WTC11 (cell line): ENCODE measurements around the gene MRPL47. TPM values are rescaled to one million over a fixed set of nuclear protein-coding genes. Genes with fewer than 3 reads are reported as not detected.
A peak's percentile ranks its signal among the peaks of the same experiment; 100 is the strongest.

Source experiments
- ATAC-seq: fragments of 200-7000 bp; cut with Tn5 transposase; 2 replicates; pipeline ENCODE4 v1.10.0; 2021; ENCODE audit warnings: mild to moderate bottlenecking, moderate library complexity
- CTCF ChIA-PET: fragments of 300-600 bp; sonication (Branson Sonifier 250); formaldehyde crosslinking; loops from one replicate; lab custom pipeline; 2021; ENCODE audit warnings: antibody characterized with exemption; lab: Charles Lee
- POLR2A ChIA-PET: fragments of 350-600 bp; sonication (Branson Sonifier 250); formaldehyde crosslinking; loops from one replicate; lab custom pipeline; 2021; ENCODE audit warnings: antibody characterized with exemption; lab: Charles Lee
- DNase-seq: peaks from one replicate; pipeline ENCODE4 v3.0.0; 2021; ENCODE audit warnings: low spot score
- H3K27ac Mint-ChIP-seq: 2 replicates; pipeline ENCODE4 v1.8.0; 2021; ENCODE audit warnings: mixed read lengths
- H3K27me3 Mint-ChIP-seq: 2 replicates; pipeline ENCODE4 v1.8.0; 2021; ENCODE audit warnings: low read depth, mild to moderate bottlenecking, moderate library complexity, mixed read lengths
- H3K36me3 Mint-ChIP-seq: 2 replicates; pipeline ENCODE4 v1.8.0; 2021; ENCODE audit warnings: mixed read lengths
- H3K4me1 Mint-ChIP-seq: 2 replicates; pipeline ENCODE4 v1.8.0; 2022; ENCODE audit warnings: mixed read lengths
- H3K4me3 Mint-ChIP-seq: 2 replicates; pipeline ENCODE4 v1.8.0; 2021; ENCODE audit warnings: mild to moderate bottlenecking, moderate library complexity, mixed read lengths
- H3K9me3 Mint-ChIP-seq: 2 replicates; pipeline ENCODE4 v1.8.0; 2021; ENCODE audit warnings: mixed read lengths
- ARID4B ChIP-seq: sonication (generic); formaldehyde crosslinking; IDR thresholded peaks from 2 replicates; pipeline ENCODE4 v1.8.0; 2023; ENCODE audit warnings: missing genetic modification reagents, mild to moderate bottlenecking, borderline replicate concordance
- ATF3 ChIP-seq: sonication (generic); formaldehyde crosslinking; conservative IDR thresholded peaks from 2 replicates; pipeline ENCODE4 v1.8.1; 2022; ENCODE audit warnings: mild to moderate bottlenecking, missing genetic modification reagents
- CREM ChIP-seq: sonication (generic); formaldehyde crosslinking; IDR thresholded peaks from 2 replicates; pipeline ENCODE4 v1.8.1; 2022; ENCODE audit warnings: mild to moderate bottlenecking, missing genetic modification reagents, moderate library complexity
- E2F4 ChIP-seq: sonication (generic); formaldehyde crosslinking; IDR thresholded peaks from 2 replicates; pipeline ENCODE4 v1.8.1; 2022; ENCODE audit warnings: low read depth, mild to moderate bottlenecking, moderate library complexity, missing genetic modification reagents, borderline replicate concordance
- ERG ChIP-seq: fragments of 250-450 bp; sonication (Bioruptor Pico); IDR thresholded peaks from 2 replicates; pipeline ENCODE4 v1.8.0; 2021; ENCODE audit warnings: mild to moderate bottlenecking
- ESRRA ChIP-seq: sonication (generic); formaldehyde crosslinking; IDR thresholded peaks from 2 replicates; pipeline ENCODE4 v1.8.1; 2022; ENCODE audit warnings: mild to moderate bottlenecking, missing genetic modification reagents, borderline replicate concordance
- FOXP1 ChIP-seq: sonication (generic); formaldehyde crosslinking; IDR thresholded peaks from 2 replicates; pipeline ENCODE4 v1.8.0; 2022; ENCODE audit warnings: missing genetic modification reagents, mild to moderate bottlenecking, moderate library complexity, borderline replicate concordance
- GABPB1 ChIP-seq: sonication (generic); formaldehyde crosslinking; IDR thresholded peaks from 2 replicates; pipeline ENCODE4 v1.8.1; 2023; ENCODE audit warnings: mild to moderate bottlenecking, missing genetic modification reagents
- GRHL2 ChIP-seq: fragments of 250-450 bp; sonication (Bioruptor Pico); IDR thresholded peaks from 2 replicates; pipeline ENCODE4 v1.8.0; 2022; ENCODE audit warnings: mild to moderate bottlenecking, moderate library complexity; ENCODE audit not compliant: insufficient replicate concordance, severe bottlenecking
- IRF1 ChIP-seq: sonication (generic); formaldehyde crosslinking; IDR thresholded peaks from 2 replicates; pipeline ENCODE4 v1.8.0; 2023; ENCODE audit warnings: missing genetic modification reagents
- KAT7 ChIP-seq: sonication (generic); formaldehyde crosslinking; IDR thresholded peaks from 2 replicates; pipeline ENCODE4 v1.8.1; 2023; ENCODE audit warnings: missing genetic modification reagents, mild to moderate bottlenecking, borderline replicate concordance
- MAX ChIP-seq: sonication (generic); formaldehyde crosslinking; IDR thresholded peaks from 2 replicates; pipeline ENCODE4 v1.8.0; 2022; ENCODE audit warnings: mild to moderate bottlenecking, missing genetic modification reagents
- MXD4 ChIP-seq: fragments of 250-450 bp; sonication (Bioruptor Pico); IDR thresholded peaks from 2 replicates; pipeline ENCODE4 v1.8.0; 2021; ENCODE audit warnings: mild to moderate bottlenecking, moderate library complexity, borderline replicate concordance
- MYBL2 ChIP-seq: sonication (generic); formaldehyde crosslinking; IDR thresholded peaks from 2 replicates; pipeline ENCODE4 v1.8.1; 2023; ENCODE audit warnings: mild to moderate bottlenecking, moderate library complexity, missing genetic modification reagents
- NFE2L1 ChIP-seq: sonication (generic); formaldehyde crosslinking; IDR thresholded peaks from 2 replicates; pipeline ENCODE4 v1.8.1; 2023; ENCODE audit warnings: missing genetic modification reagents
- TCF7 ChIP-seq: sonication (generic); formaldehyde crosslinking; IDR thresholded peaks from 2 replicates; pipeline ENCODE4 v1.8.0; 2022; ENCODE audit warnings: mild to moderate bottlenecking, low read depth, missing genetic modification reagents, moderate library complexity
- TEAD1 ChIP-seq: sonication (generic); formaldehyde crosslinking; IDR thresholded peaks from 2 replicates; pipeline ENCODE4 v1.8.0; 2022; ENCODE audit warnings: mild to moderate bottlenecking, missing genetic modification reagents
- USF1 ChIP-seq: sonication (generic); formaldehyde crosslinking; IDR thresholded peaks from 2 replicates; pipeline ENCODE4 v1.8.0; 2022; ENCODE audit warnings: mild to moderate bottlenecking, missing genetic modification reagents
- USF2 ChIP-seq: sonication (generic); formaldehyde crosslinking; IDR thresholded peaks from 2 replicates; pipeline ENCODE4 v1.8.1; 2023; ENCODE audit warnings: mild to moderate bottlenecking, missing genetic modification reagents, moderate library complexity
- ZMAT4 ChIP-seq: fragments of 250-450 bp; sonication (Bioruptor Pico); IDR thresholded peaks from 2 replicates; pipeline ENCODE4 v1.9.0; 2021; ENCODE audit warnings: mild to moderate bottlenecking
- ZNF121 ChIP-seq: sonication (generic); formaldehyde crosslinking; IDR thresholded peaks from 2 replicates; pipeline ENCODE4 v1.8.0; 2023; ENCODE audit warnings: missing genetic modification reagents
- ZNF219 ChIP-seq: sonication (generic); formaldehyde crosslinking; IDR thresholded peaks from 2 replicates; pipeline ENCODE4 v1.8.0; 2023; ENCODE audit warnings: missing genetic modification reagents, mild to moderate bottlenecking, borderline replicate concordance
- total RNA-seq: library from RNA; stranded (reverse); gene quantifications from 3 replicates; pipeline ENCODE4 v1.2.3, GENCODE V29; 2021

The MRPL47 gene
- total RNA-seq, 1 experiment from 2014 or later = 68.9 TPM

GRCh38 chr3:179604321-179605078 is at the start of gene MRPL47, which contains the start of gene NDUFB5 (continued):
- TF ChIP-seq ATF3 (CRISPR knock-in tag) (no peak), TCF7 (no peak), ZNF121 (CRISPR knock-in tag) (no peak), NFE2L1 (peak; percentile 22; the same call in 1 of the 2 replicates), ZNF219 (no peak), CREM (peak; percentile 93), GABPB1 (CRISPR knock-in tag) (peak; percentile 67)

- Mint-ChIP-seq H3K36me3 (peaks cover 14% of the 10 kb centered on the region), H3K27me3 (no peaks in the 10 kb centered on the region), H3K9me3 (no peaks in the 10 kb centered on the region), H3K27ac (peak overlapping the region; percentile 91), H3K4me1 (peaks cover 28% of the 10 kb centered on the region), H3K4me3 (peak overlapping the region; percentile 95)
- ATAC-seq = peak; percentile 73
- peak; percentile 75 for DNase-seq
- ChIA-PET POLR2A (interaction anchor here (0.5 to 1.4 kb wide), 3 partner anchors 8 to 49 kb away, joined by 4 to 5 read pairs (median 4); partner anchors contain the start of genes MRPL47 and NDUFB5), CTCF (interaction anchor here (0.6 to 2.4 kb wide), 3 partner anchors 9 to 55 kb away, joined by 3 to 9 read pairs (median 3); no protein-coding TSS in a partner anchor)
- no peak for TF ChIP-seq ZMAT4 (CRISPR knock-in tag)
- peak; percentile 72 for TF ChIP-seq USF1 (CRISPR knock-in tag)
- 0 out of 2 replicates have a peak, but pooled peaks have one; percentile 24 for TF ChIP-seq IRF1
- peak; percentile 20; the same call in 1 of the 2 replicates for TF ChIP-seq ARID4B (CRISPR knock-in tag)
- peak; percentile 36; the same call in 1 of the 2 replicates for TF ChIP-seq NFE2L1
- peak; percentile 75 for TF ChIP-seq MAX (CRISPR knock-in tag)
- TF ChIP-seq USF2 (CRISPR knock-in tag) = peak; percentile 52
- TF ChIP-seq MXD4 = no peak
- 0 out of 2 replicates have a peak, but pooled peaks have one; percentile 59 for TF ChIP-seq KAT7 (CRISPR knock-in tag)
- no peak for TF ChIP-seq E2F4 (CRISPR knock-in tag)
- no peak for TF ChIP-seq ERG (CRISPR knock-in tag)
- peak; percentile 71; the same call in 1 of the 2 replicates for TF ChIP-seq FOXP1
- no peak for TF ChIP-seq GRHL2 (CRISPR knock-in tag)
- TF ChIP-seq TEAD1 (CRISPR knock-in tag) = no peak; the same call in 1 of the 2 replicates
- TF ChIP-seq MYBL2 (CRISPR knock-in tag) = 0 out of 2 replicates have a peak, but pooled peaks have one; percentile 11
- no peak for TF ChIP-seq ESRRA
These were observed 48.8 kb upstream of the MRPL47 start for GRCh38 chr3:179653096-179653797.
